ENCODE measurements around the gene CSRP2. TPM values are rescaled to one million over a fixed set of nuclear protein-coding genes. Genes with fewer than 3 reads are reported as not detected.

Gene CSRP2
- total and polyA plus RNA-seq, 2 donors (not counting 1 experiment from before 2014, with no cell fraction given) = 56.8 to 199 TPM

DNA sequence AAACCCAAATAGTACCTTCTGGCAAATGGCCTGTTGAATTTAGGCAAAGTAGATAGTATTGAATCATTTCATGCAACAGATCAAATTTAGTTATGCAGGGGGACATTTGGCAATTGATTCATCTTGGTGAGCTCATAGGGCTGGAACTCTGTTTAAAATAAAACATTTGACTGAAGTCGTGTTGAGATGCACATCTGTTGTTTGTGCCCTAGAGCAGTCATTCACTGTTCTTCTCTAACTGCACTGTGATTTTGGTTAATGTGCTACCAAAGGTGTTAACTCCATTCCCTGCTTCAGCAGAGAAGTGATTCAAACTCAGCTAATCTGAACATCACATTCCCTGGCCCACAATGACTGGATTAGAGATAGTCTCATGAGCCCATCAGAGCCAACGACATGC, 44.0 kb upstream of the CSRP2 start:
- H4K20me1 ChIP-seq (ENCODE audit: control insufficient read depth, extremely low read depth, insufficient read depth, low read length) = no peaks in the 10 kb centered on the region
- no peaks in the 10 kb centered on the region for H3K9me3 ChIP-seq (ENCODE audit: control insufficient read depth, insufficient read depth, low read depth, low read length)
- H3K27ac ChIP-seq (ENCODE audit: insufficient read depth, low read length) = no peak overlapping the region
- no peak overlapping the region for H3K9ac ChIP-seq (ENCODE audit: insufficient read depth, low read length)
- DNase-seq (ENCODE audit: low read depth in 2 of 2) = no peak
- peaks cover 3% of the 10 kb centered on the region for H3K4me1 ChIP-seq (ENCODE audit: control insufficient read depth, extremely low read depth, insufficient read depth, low read length)
- no peak overlapping the region for H2AFZ ChIP-seq (ENCODE audit: low read length)
- no peaks in the 10 kb centered on the region for H3K27me3 ChIP-seq (ENCODE audit: control insufficient read depth, insufficient read depth, low read length)
- TF ChIP-seq, protein P1, sequence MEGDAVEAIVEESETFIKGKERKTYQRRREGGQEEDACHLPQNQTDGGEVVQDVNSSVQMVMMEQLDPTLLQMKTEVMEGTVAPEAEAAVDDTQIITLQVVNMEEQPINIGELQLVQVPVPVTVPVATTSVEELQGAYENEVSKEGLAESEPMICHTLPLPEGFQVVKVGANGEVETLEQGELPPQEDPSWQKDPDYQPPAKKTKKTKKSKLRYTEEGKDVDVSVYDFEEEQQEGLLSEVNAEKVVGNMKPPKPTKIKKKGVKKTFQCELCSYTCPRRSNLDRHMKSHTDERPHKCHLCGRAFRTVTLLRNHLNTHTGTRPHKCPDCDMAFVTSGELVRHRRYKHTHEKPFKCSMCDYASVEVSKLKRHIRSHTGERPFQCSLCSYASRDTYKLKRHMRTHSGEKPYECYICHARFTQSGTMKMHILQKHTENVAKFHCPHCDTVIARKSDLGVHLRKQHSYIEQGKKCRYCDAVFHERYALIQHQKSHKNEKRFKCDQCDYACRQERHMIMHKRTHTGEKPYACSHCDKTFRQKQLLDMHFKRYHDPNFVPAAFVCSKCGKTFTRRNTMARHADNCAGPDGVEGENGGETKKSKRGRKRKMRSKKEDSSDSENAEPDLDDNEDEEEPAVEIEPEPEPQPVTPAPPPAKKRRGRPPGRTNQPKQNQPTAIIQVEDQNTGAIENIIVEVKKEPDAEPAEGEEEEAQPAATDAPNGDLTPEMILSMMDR (conservative IDR thresholded peaks at IDR 0.05 in 1 of 2, IDR thresholded peaks at IDR 0.05 in 1 of 2; ENCODE audit: low read depth in 1 of 2, low read length in 2 of 2) = no peak
- no peak for TF ChIP-seq EZH2 (IDR thresholded peaks at IDR 0.05; ENCODE audit: low read length, missing control alignments)
- H3K36me3 ChIP-seq (ENCODE audit: control insufficient read depth, insufficient read depth, low read length) = no peaks in the 10 kb centered on the region
- no peaks in the 10 kb centered on the region for H3K79me2 ChIP-seq (ENCODE audit: control insufficient read depth, insufficient read depth, low read length)
- no peak overlapping the region for H3K4me2 ChIP-seq (ENCODE audit: extremely low read depth, insufficient read depth, low read length)
- H3K4me3 ChIP-seq (replicated peaks in 1 of 4; ENCODE audit: control extremely low read depth in 1 of 4, insufficient read depth in 1 of 4, low read depth in 3 of 4, low read length in 4 of 4) = no peak overlapping the region

GRCh38 chr12:76921891-76922664, 43.3 kb upstream of the CSRP2 start:
- no peaks in the 10 kb centered on the region for H3K79me2 ChIP-seq (ENCODE audit: control insufficient read depth, insufficient read depth, low read length)
- peaks cover 3% of the 10 kb centered on the region for H3K4me1 ChIP-seq (ENCODE audit: control insufficient read depth, extremely low read depth, insufficient read depth, low read length)
- no peak for TF ChIP-seq EZH2 (IDR thresholded peaks at IDR 0.05; ENCODE audit: low read length, missing control alignments)
- TF ChIP-seq, protein P1 (conservative IDR thresholded peaks at IDR 0.05 in 1 of 2, IDR thresholded peaks at IDR 0.05 in 1 of 2; ENCODE audit: low read depth in 1 of 2, low read length in 2 of 2) = no peak
- H3K9ac ChIP-seq (ENCODE audit: insufficient read depth, low read length) = no peak overlapping the region
- H3K27me3 ChIP-seq (ENCODE audit: control insufficient read depth, insufficient read depth, low read length) = no peaks in the 10 kb centered on the region
- H4K20me1 ChIP-seq (ENCODE audit: control insufficient read depth, extremely low read depth, insufficient read depth, low read length) = no peaks in the 10 kb centered on the region
- H3K9me3 ChIP-seq (ENCODE audit: control insufficient read depth, insufficient read depth, low read depth, low read length) = no peaks in the 10 kb centered on the region
- no peak overlapping the region for H3K4me2 ChIP-seq (ENCODE audit: extremely low read depth, insufficient read depth, low read length)
- no peak overlapping the region for H3K4me3 ChIP-seq (replicated peaks in 1 of 4; ENCODE audit: control extremely low read depth in 1 of 4, insufficient read depth in 1 of 4, low read depth in 3 of 4, low read length in 4 of 4)
- H3K27ac ChIP-seq (ENCODE audit: insufficient read depth, low read length) = no peak overlapping the region
- H3K36me3 ChIP-seq (ENCODE audit: control insufficient read depth, insufficient read depth, low read length) = no peaks in the 10 kb centered on the region
- no peak overlapping the region for H2AFZ ChIP-seq (ENCODE audit: low read length)
- no peak for DNase-seq (ENCODE audit: low read depth in 2 of 2)

- TF ChIP-seq, protein P1 (conservative IDR thresholded peaks at IDR 0.05 in 1 of 2, IDR thresholded peaks at IDR 0.05 in 1 of 2; ENCODE audit: low read depth in 1 of 2, low read length in 2 of 2) = no peak
- TF ChIP-seq EZH2 (IDR thresholded peaks at IDR 0.05; ENCODE audit: low read length, missing control alignments) = no peak
- no peaks in the 10 kb centered on the region for H3K9me3 ChIP-seq (ENCODE audit: control insufficient read depth, insufficient read depth, low read depth, low read length)
- no peak overlapping the region for H2AFZ ChIP-seq (ENCODE audit: low read length)
- H3K4me3 ChIP-seq (replicated peaks in 1 of 4; ENCODE audit: control extremely low read depth in 1 of 4, insufficient read depth in 1 of 4, low read depth in 3 of 4, low read length in 4 of 4) = no peak overlapping the region
- H3K36me3 ChIP-seq (ENCODE audit: control insufficient read depth, insufficient read depth, low read length) = no peaks in the 10 kb centered on the region
- no peaks in the 10 kb centered on the region for H3K79me2 ChIP-seq (ENCODE audit: control insufficient read depth, insufficient read depth, low read length)
- peaks cover 3% of the 10 kb centered on the region for H3K4me1 ChIP-seq (ENCODE audit: control insufficient read depth, extremely low read depth, insufficient read depth, low read length)
- no peak for DNase-seq (ENCODE audit: low read depth in 2 of 2)
- H3K27me3 ChIP-seq (ENCODE audit: control insufficient read depth, insufficient read depth, low read length) = no peaks in the 10 kb centered on the region
- H3K9ac ChIP-seq (ENCODE audit: insufficient read depth, low read length) = no peak overlapping the region
- no peaks in the 10 kb centered on the region for H4K20me1 ChIP-seq (ENCODE audit: control insufficient read depth, extremely low read depth, insufficient read depth, low read length)
- H3K27ac ChIP-seq (ENCODE audit: insufficient read depth, low read length) = no peak overlapping the region
- H3K4me2 ChIP-seq (ENCODE audit: extremely low read depth, insufficient read depth, low read length) = no peak overlapping the region
These were observed 42.3 kb upstream of the CSRP2 start for GRCh38 chr12:76921100-76921471.

Data from fibroblast of lung (primary cell).